GM23248 (cell line): ENCODE measurements around the gene COP1.

Source experiments
- EZH2 ChIP-seq: fragments of 200-600 bp; sonication (generic); IDR thresholded peaks from 2 replicates; pipeline ENCODE4 v1.6.1; 2018; ENCODE audit warnings: antibody characterized with exemption, mild to moderate bottlenecking; ENCODE audit not compliant: insufficient read depth, poor library complexity, severe bottlenecking
- EZH2phosphoT487 ChIP-seq: fragments of 200-600 bp; sonication (generic); IDR thresholded peaks from 2 replicates; pipeline ENCODE4 v1.6.1; 2018; ENCODE audit warnings: antibody characterized with exemption, moderate library complexity, mild to moderate bottlenecking, low read depth; ENCODE audit not compliant: insufficient read depth

- TF ChIP-seq EZH2phosphoT487: no peak
- no peak for TF ChIP-seq EZH2
These were observed 155.7 kb downstream of the COP1 start for GRCh38 chr1:176051402-176051801.
